ENCODE data around the gene URGCP. TPM values are rescaled to one million over a fixed set of nuclear protein-coding genes. Genes with fewer than 3 reads are reported as not detected.
A peak's percentile ranks its signal among the peaks of the same experiment; 100 is the strongest.

Gene URGCP
- total RNA-seq, 4 donors from 2014 or later, result 33.2 to 51.6 (median 41.0) TPM

DNA sequence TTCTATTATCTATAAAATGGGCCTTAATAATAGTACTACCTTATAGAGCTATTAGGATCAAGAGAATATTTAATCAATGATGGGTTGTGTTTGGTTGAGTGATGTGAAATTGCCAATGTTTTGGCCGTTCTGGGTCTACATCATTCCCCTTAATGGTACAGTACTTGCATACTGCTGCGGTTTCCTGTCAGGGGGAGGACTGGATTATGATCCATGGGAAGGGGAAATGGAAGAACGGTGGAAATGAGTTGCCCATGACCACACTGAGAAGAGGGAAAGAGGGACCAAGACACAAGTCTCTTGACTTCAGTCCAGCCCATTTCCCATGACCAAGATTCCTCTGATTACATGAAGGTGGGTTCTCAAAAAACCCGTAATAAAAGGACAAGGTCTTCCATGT lies 36.1 kb downstream of the URGCP start:
- Histone ChIP-seq H3K4me1 (peaks cover 6 to 21% of the 10 kb centered on the region in 2 donors), H3K4me3 (replicated peaks in 1 of 3) (no peak overlapping the region)
- 84 to 90% methylated on average over 4 of the region's 4 CpGs for WGBS, 2 donors

DNA sequence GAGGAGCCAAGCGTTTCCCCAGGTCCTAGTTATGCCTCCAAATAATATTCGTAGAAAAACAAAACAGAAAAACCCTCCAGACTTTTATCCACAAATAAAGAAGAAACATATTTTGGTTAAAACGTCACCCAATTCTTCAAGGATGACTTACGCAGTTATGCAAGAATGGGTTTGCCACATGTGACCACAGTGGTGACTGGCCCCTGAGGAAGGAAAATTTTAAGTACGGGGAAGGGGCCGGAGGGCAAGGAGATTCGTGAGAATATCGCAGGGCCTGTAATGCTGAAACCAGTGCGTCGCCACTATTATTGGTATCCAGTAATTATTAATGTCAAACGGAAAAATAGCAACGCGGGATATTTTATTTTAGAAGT lies 36.5 kb downstream of the URGCP start:
- TF ChIP-seq, protein P1, sequence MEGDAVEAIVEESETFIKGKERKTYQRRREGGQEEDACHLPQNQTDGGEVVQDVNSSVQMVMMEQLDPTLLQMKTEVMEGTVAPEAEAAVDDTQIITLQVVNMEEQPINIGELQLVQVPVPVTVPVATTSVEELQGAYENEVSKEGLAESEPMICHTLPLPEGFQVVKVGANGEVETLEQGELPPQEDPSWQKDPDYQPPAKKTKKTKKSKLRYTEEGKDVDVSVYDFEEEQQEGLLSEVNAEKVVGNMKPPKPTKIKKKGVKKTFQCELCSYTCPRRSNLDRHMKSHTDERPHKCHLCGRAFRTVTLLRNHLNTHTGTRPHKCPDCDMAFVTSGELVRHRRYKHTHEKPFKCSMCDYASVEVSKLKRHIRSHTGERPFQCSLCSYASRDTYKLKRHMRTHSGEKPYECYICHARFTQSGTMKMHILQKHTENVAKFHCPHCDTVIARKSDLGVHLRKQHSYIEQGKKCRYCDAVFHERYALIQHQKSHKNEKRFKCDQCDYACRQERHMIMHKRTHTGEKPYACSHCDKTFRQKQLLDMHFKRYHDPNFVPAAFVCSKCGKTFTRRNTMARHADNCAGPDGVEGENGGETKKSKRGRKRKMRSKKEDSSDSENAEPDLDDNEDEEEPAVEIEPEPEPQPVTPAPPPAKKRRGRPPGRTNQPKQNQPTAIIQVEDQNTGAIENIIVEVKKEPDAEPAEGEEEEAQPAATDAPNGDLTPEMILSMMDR (IDR thresholded peaks at IDR 0.05), result no peak
- no peak for TF ChIP-seq POLR2A (IDR thresholded peaks at IDR 0.05)
- H3K36me3 ChIP-seq, result peaks cover 11% of the 10 kb centered on the region in 2 donors
- H3K9me3 ChIP-seq, result no peaks in the 10 kb centered on the region
- intact Hi-C loops (cut with DNase I), result no loop called here
- H3K4me3 ChIP-seq (replicated peaks in 1 of 3), result peak overlapping the region; percentile 28 to 72 (median 38)
- 36 to 38% methylated on average over 13 of the region's 13 CpGs for WGBS, 2 donors
- peaks cover 6 to 21% of the 10 kb centered on the region in 2 donors for H3K4me1 ChIP-seq
- no peaks in the 10 kb centered on the region for H3K27me3 ChIP-seq
- DNase-seq, result peak in 1 of 2 donors; percentile 16
- H3K27ac ChIP-seq, result peak overlapping the region; percentile 32 to 85 (median 59)

More for the DNA sequence above, 36.1 kb downstream of the URGCP start:
- intact Hi-C loops (cut with DNase I), result no loop called here
- no peaks in the 10 kb centered on the region for H3K27me3 ChIP-seq
- peak overlapping the region in 2 of 3 donors; percentile 59 to 85 for H3K27ac ChIP-seq
- H3K9me3 ChIP-seq, result no peaks in the 10 kb centered on the region
- H3K36me3 ChIP-seq, result peaks cover 11 to 15% of the 10 kb centered on the region in 2 donors
- TF ChIP-seq POLR2A (IDR thresholded peaks at IDR 0.05), result no peak
- TF ChIP-seq, protein P1 (IDR thresholded peaks at IDR 0.05), result no peak
- DNase-seq, result no peak

DNA sequence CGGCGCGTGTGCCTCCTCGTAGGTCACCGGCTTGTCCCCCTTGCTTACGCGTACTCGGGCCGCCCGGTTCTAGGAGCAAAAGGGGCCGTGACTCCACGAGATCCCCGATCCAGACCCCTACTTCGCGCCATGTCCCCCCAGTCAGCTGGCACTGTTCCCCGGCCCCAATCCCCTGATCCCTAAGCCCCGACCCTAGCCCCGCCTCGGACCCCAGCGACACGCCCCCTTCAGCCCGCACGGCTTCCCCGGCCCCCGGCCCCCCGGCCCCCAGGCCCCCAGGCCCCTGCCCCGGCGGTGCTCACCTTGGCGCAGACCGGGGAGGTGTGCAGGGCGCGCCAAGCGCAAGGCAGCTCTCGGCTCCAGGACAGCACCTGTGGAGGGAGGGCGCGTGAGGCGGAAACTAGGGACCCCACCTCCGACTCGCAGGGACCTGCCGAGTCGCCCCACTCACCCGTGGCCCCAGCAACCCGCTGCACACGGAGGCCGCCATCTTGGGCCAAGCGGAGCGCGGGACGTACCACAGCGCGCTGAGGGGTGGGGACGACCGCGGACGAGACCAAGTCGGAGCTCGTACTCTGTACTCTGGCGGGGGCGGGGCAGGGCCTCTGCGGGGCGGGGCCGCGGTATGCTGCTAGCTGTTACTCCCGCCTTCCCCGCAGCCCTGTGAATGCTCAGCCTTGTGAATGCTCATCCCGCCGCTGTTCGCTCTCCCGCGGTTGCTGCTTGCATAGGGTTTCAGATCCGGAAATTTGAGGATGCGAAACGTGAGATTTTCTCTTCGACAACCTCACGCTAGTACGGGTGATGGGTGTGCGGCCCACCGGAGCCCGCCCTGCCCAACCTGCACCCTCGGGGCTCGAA lies 37.2 kb downstream of the URGCP start, which contains the start of gene MRPS24:
TSS of gene MRPS24 (minus strand) at position 512 of the 861 bp plus-strand sequence. CDS start at position 490, 22 bp downstream.
- H3K4me3 ChIP-seq (replicated peaks in 1 of 3), result peak within 1 kb of the TSS; percentile 28 to 72 (median 46)
- no peaks in the 10 kb centered on the region for H3K27me3 ChIP-seq
- peak within 1 kb of the TSS; percentile 32 to 85 (median 59) for H3K27ac ChIP-seq
- DNase-seq, result peak; percentile 96 to 97
- intact Hi-C loops (cut with DNase I), result no loop called here
- no peaks in the 10 kb centered on the region for H3K9me3 ChIP-seq
- 0 to 1% methylated on average over 23 to 40 of the region's 81 CpGs for WGBS, 2 donors
- TF ChIP-seq, protein P1 (IDR thresholded peaks at IDR 0.05), result no peak
- peak; percentile 31 to 72 for TF ChIP-seq POLR2A (IDR thresholded peaks at IDR 0.05)
- peaks cover 11% of the 10 kb centered on the region in 2 donors for H3K36me3 ChIP-seq
- peaks cover 6 to 21% of the 10 kb centered on the region in 2 donors for H3K4me1 ChIP-seq

DNA sequence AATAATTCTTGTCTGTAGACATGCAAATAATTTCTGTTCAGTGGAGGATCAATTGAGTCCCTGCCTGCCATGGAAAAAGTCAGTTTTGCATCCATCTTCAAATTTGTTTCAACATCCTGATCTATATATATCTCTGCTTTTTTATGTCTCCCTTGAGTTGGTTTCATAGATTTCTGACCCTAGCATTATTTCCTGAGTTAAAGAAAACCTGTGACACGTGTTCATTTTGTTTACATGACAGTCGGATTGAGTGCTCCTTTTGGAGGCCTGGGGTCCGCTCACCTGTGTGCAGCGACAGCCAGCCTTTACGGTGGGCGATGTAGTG lies 37.8 kb downstream of the URGCP start:
- no peak for DNase-seq
- 0 to 2% methylated on average over 6 of the region's 6 CpGs for WGBS, 2 donors
- Histone ChIP-seq H3K4me1 (peaks cover 6 to 21% of the 10 kb centered on the region in 2 donors), H3K27ac (peak overlapping the region in 2 of 3 donors; percentile 59 to 85), H3K27me3 (no peaks in the 10 kb centered on the region), H3K9me3 (no peaks in the 10 kb centered on the region), H3K36me3 (peaks cover 11% of the 10 kb centered on the region in 2 donors), H3K4me3 (replicated peaks in 1 of 3) (peak overlapping the region; percentile 28 to 72 (median 46))
- intact Hi-C loops (cut with DNase I), result no loop called here
- no peak for TF ChIP-seq POLR2A (IDR thresholded peaks at IDR 0.05)
- TF ChIP-seq, protein P1 (IDR thresholded peaks at IDR 0.05), result no peak

DNA sequence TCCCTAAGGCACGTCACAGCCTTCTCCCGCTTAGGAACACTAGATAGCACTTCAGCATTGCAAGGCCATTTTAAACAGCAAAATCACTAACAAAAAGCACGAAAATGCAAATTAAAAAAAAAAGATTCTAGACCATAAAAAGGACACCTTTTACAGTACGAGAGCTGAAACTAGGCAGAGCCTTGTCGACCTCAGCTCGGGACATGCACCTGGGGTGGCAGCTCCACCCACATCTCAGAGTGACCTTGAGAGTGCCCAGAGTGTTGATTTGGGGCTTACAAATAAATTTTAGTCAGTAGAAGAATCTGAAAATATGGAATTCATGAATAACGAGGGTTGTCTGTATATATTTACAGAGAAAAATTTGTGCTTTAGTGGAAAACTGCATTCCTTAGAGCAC lies 38.2 kb downstream of the URGCP start:
- Histone ChIP-seq H3K4me1 (peaks cover 6 to 21% of the 10 kb centered on the region in 2 donors), H3K27me3 (no peaks in the 10 kb centered on the region), H3K27ac (peak overlapping the region in 1 of 3 donors; percentile 85), H3K4me3 (replicated peaks in 1 of 3) (no peak overlapping the region), H3K36me3 (peaks cover 11% of the 10 kb centered on the region in 2 donors), H3K9me3 (no peaks in the 10 kb centered on the region)
- WGBS, 2 donors, result 74 to 77% methylated on average over 7 of the region's 7 CpGs
- intact Hi-C loops (cut with DNase I), result no loop called here
- DNase-seq, result no peak
- TF ChIP-seq, protein P1 (IDR thresholded peaks at IDR 0.05), result no peak
- TF ChIP-seq POLR2A (IDR thresholded peaks at IDR 0.05), result no peak

Data from thyroid gland (tissue), 4 donors.